Colonic mucosa (tissue), 4 donors: ENCODE data around the gene ZSCAN5C. TPM values are rescaled to one million over a fixed set of nuclear protein-coding genes. Genes with fewer than 3 reads are reported as not detected.
"Not testable (repeated sequence)": the region's sequence is repeated elsewhere in the genome, so short reads cannot be mapped to it uniquely, and the experiment has no call there.

Experiments used
- DNase-seq: peaks from one replicate; pipeline ENCODE4 v3.0.0-alpha.2; 2020
- H3K27ac ChIP-seq: fragments of 200-600 bp; one replicate; pipeline ENCODE4 v1.8.0; 2021
- H3K27me3 ChIP-seq: fragments of 200-600 bp; one replicate; pipeline ENCODE4 v1.8.0; 2021
- H3K36me3 ChIP-seq: fragments of 200-600 bp; one replicate; pipeline ENCODE4 v1.8.0; 2021
- H3K4me1 ChIP-seq: fragments of 200-600 bp; one replicate; pipeline ENCODE4 v1.8.0; 2021; ENCODE audit warnings: mild to moderate bottlenecking
- H3K4me3 ChIP-seq: fragments of 200-600 bp; one replicate; pipeline ENCODE4 v1.8.0; 2021
- H3K9ac ChIP-seq, 2 donors: one replicate each; pipeline ENCODE4 v1.7.0; 2013; ENCODE audit warnings: control low read depth in 2 of 2, low read depth in 2 of 2, low read length in 2 of 2
- H3K9me3 ChIP-seq: fragments of 200-600 bp; one replicate; pipeline ENCODE4 v1.8.0; 2021
- CTCF ChIP-seq: fragments of 200-600 bp; IDR thresholded peaks from one replicate; pipeline ENCODE4 v1.8.0; 2022; ENCODE audit warnings: antibody characterized with exemption, mild to moderate bottlenecking
- intact Hi-C: fragments of 100-400 bp; cut with DNase I; formaldehyde crosslinking; loops from one replicate; pipeline ENCODE4 v1.14.1; 2022
- total RNA-seq, 2 donors: library from RNA; stranded (reverse); fragmentation: NEBNext Ultra II Directional in 1 of 2; extraction: Animal tissue kit (Norgen Biotek cat#: 25700) in 1 of 2; gene quantifications; one replicate each; pipeline ENCODE4 v1.2.1, GENCODE V29; 2021
- donor health status: healthy.
- donor health status: DM: no; HTN: no; CAD: no.
- donor health status: DM: no; HTN: no; CAD: no.

The ZSCAN5C gene
- total RNA-seq, 2 donors from 2014 or later = not detected

DNA sequence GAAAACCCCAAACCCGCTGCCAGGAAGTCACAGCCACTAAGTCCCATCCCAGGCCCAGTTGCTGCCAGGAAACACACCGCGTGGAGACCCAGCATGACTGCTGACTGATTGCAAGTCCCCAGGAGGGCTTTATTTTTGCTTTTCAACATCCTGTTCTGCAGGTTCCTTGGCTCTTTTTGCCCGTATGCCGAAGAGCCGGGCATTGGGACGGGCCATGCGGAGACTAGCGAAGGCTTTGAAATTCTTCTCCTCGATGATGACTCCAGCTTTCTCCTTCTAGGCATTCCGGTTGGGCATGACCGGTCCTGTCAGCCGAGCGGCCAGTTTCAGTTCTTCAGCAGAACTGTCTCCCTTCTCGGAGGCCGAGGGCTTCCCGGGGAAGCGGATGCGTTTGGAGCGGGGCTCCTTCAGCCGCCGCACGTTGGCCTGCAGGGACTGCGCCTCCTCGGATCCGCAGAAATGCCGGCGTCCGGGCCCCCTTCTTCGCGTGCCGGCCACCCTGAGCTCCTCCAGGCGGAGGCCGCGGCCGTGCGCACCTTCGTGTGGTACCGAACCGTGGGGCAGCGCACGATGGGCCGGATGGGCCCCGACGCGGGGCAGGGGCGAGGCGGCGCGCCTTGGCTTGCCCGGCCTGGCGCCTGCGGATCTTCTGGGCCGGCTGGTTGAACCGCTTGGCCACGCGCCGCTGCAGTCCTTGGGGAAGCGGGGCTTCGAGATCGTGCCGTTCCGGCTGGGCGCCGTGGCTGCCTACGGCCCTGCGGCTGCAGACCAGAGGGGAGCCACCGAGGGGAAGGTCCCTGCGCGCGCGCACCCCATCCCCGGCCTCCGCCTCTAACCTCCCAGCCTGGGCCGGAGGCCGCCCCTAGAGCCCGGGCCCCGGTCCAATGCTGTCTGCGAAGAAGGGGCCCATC is 15.2 kb downstream of the ZSCAN5C start:
- no peak for DNase-seq
- Histone ChIP-seq H3K4me3 (peak overlapping the region; percentile 5), H3K36me3 (no peaks in the 10 kb centered on the region), H3K27ac (no peak overlapping the region), H3K4me1 (no peaks in the 10 kb centered on the region), H3K27me3 (peaks cover 7% of the 10 kb centered on the region), H3K9me3 (no peaks in the 10 kb centered on the region), H3K9ac (peak overlapping the region in 1 of 2 donors; percentile 43)
- no peak for TF ChIP-seq CTCF
- intact Hi-C loops = no loop called here

DNA sequence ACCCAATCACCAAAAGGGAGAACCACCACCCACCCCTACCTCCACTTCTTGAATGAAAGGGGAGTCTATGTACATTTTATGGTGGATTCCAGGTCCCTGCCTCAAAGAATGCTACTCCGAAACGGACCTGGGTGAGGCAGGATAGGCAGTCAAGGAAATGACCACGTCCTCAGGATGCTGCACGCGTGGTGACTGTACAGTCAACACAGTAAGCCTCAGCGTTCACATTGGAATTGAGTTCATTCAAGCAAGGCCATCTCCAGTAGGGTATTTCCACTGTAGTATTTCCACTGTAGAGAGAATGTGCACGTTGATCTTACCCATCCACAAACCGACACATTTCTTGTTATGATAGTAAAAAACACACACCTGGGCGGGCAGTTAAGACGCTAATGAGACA is 16.9 kb downstream of the ZSCAN5C start:
- Histone ChIP-seq H3K4me3 (no peak overlapping the region), H3K4me1 (no peaks in the 10 kb centered on the region), H3K9ac (no peak overlapping the region), H3K27ac (no peak overlapping the region), H3K27me3 (peaks cover 7% of the 10 kb centered on the region), H3K36me3 (no peaks in the 10 kb centered on the region), H3K9me3 (no peaks in the 10 kb centered on the region)
- no peak for DNase-seq
- TF ChIP-seq CTCF = no peak
- intact Hi-C loops = no loop called here

DNA sequence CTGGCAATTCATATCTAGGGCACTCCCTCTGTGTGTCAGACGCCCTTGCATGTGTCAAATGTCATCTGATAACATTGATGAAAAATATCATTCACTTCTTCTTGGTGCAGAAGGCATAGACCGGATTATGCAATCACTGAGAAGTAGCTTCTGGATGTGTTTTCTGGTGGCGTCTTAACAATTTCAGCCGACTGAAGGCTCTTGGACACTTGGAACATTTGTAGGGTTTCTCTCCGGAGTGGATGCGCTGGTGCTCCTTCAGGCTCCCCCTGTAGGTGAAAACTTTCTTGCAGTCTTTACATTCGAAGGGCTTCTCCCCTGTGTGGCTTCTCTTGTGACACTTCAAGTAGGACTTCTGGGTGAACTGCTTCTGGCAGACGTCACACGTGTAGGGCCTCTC is 19.4 kb downstream of the ZSCAN5C start:
- H3K36me3 ChIP-seq, H3K9ac ChIP-seq, intact Hi-C loops, H3K4me1 ChIP-seq, H3K4me3 ChIP-seq, H3K9me3 ChIP-seq, H3K27ac ChIP-seq, H3K27me3 ChIP-seq, DNase-seq: not testable (repeated sequence)

DNA sequence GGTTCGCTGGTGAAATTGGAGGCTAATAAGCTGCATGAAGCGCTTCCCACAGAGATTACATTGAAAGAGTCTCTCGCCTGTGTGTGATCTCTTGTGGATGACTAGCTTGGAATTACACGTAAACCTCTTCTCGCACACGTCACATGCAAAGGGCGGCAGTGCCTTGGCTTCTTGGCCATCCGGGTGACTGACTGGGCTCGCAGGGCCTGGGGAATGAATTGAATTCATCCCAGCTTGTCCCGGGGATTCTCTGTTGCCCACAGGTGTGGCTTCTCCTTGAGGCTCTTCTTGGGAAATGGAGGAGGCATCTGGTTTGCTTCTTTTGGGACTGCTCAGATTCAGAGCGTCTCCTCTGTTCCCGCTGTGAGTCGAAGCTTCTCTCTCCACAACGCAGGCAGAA is 19.8 kb downstream of the ZSCAN5C start:
- intact Hi-C loops = no loop called here
- Histone ChIP-seq H3K4me1 (no peaks in the 10 kb centered on the region), H3K36me3 (no peaks in the 10 kb centered on the region), H3K9ac (no peak overlapping the region), H3K27me3 (peaks cover 7% of the 10 kb centered on the region), H3K27ac (no peak overlapping the region), H3K9me3 (no peaks in the 10 kb centered on the region), H3K4me3 (no peak overlapping the region)
- TF ChIP-seq CTCF = no peak
- DNase-seq = no peak

GRCh38 chr19:56222901-56223300 is 20.8 kb downstream of the ZSCAN5C start:
- H3K27me3 ChIP-seq = no peaks in the 10 kb centered on the region
- TF ChIP-seq CTCF = no peak
- H3K4me3 ChIP-seq = no peak overlapping the region
- DNase-seq = no peak
- intact Hi-C loops = no loop called here
- H3K9me3 ChIP-seq = no peaks in the 10 kb centered on the region
- H3K27ac ChIP-seq = no peak overlapping the region
- no peaks in the 10 kb centered on the region for H3K36me3 ChIP-seq
- H3K4me1 ChIP-seq = no peaks in the 10 kb centered on the region
- no peak overlapping the region for H3K9ac ChIP-seq

GRCh38 chr19:56223481-56223880 is 21.4 kb downstream of the ZSCAN5C start:
- H3K4me1 ChIP-seq = no peaks in the 10 kb centered on the region
- H3K4me3 ChIP-seq = no peak overlapping the region
- no peaks in the 10 kb centered on the region for H3K27me3 ChIP-seq
- no peaks in the 10 kb centered on the region for H3K9me3 ChIP-seq
- no peak for DNase-seq
- H3K36me3 ChIP-seq = no peaks in the 10 kb centered on the region
- no peak overlapping the region for H3K9ac ChIP-seq
- H3K27ac ChIP-seq = no peak overlapping the region
- intact Hi-C loops = no loop called here
- no peak for TF ChIP-seq CTCF
